Stomach (tissue), 9 donors: Measurements from ENCODE around the gene HS6ST1. TPM values are rescaled to one million over a fixed set of nuclear protein-coding genes. Genes with fewer than 3 reads are reported as not detected.

Experiments
- DNase-seq, 2 donors: peaks; one replicate each; pipeline versions ENCODE4 v3.0.0 to v3.0.0-alpha.2; 2013 to 2019
- H3K27ac ChIP-seq, 5 donors: fragments of 200-600 bp in 4 of 5; sonication (generic) in 4 of 5; one replicate each; pipeline ENCODE4 v1.5.1; 2013 to 2019; ENCODE audit warnings: mild to moderate bottlenecking in 1 of 5, moderate library complexity in 1 of 5
- H3K27me3 ChIP-seq, 3 donors: fragments of 200-600 bp; sonication (generic); one replicate each; pipeline ENCODE4 v1.5.1; 2017 to 2019; ENCODE audit warnings: mixed run types in 1 of 3
- H3K36me3 ChIP-seq, 4 donors: fragments of 200-600 bp; sonication (generic); 1 replicate in 3 of 4; 2 replicates in 1 of 4; pipeline ENCODE4 v1.5.1; 2016 to 2019
- H3K4me1 ChIP-seq, 4 donors: fragments of 200-600 bp; sonication (generic); one replicate each; pipeline ENCODE4 v1.5.1; 2016 to 2019
- H3K4me3 ChIP-seq, 4 donors: fragments of 200-600 bp; sonication (generic) in 3 of 4; one replicate each; pipeline ENCODE4 v1.5.1; 2016 to 2019; ENCODE audit warnings: mild to moderate bottlenecking in 1 of 4
- H3K9me3 ChIP-seq, 4 donors: fragments of 200-600 bp; sonication (generic); one replicate each; pipeline ENCODE4 v1.5.1; 2016 to 2019
- CTCF ChIP-seq, 7 experiments: fragments of 450-650 bp in 4 of 7; fragments of 200-600 bp in 3 of 7; sonication (generic) in 3 of 7; IDR thresholded peaks; one replicate each; pipeline ENCODE4 v1.5.1; 2016 to 2019; ENCODE audit warnings: antibody characterized with exemption in 7 of 7, control low read depth in 2 of 7, mild to moderate bottlenecking in 1 of 7
- EP300 ChIP-seq: sonication (generic); formaldehyde crosslinking; IDR thresholded peaks from one replicate; pipeline ENCODE4 v1.6.1; 2017; ENCODE audit warnings: antibody characterized with exemption
- POLR2A ChIP-seq, 4 donors: fragments of 450-650 bp; IDR thresholded peaks; one replicate each; pipeline ENCODE4 v1.6.1; 2016; ENCODE audit warnings: antibody characterized with exemption in 4 of 4, control low read depth in 2 of 4, mild to moderate bottlenecking in 1 of 4, moderate library complexity in 1 of 4
- POLR2AphosphoS5 ChIP-seq, 3 donors: sonication (generic); formaldehyde crosslinking; IDR thresholded peaks; one replicate each; pipeline ENCODE4 v1.6.1; 2016; ENCODE audit warnings: antibody characterized with exemption in 3 of 3
- WGBS, 5 donors: extraction: QIAGEN DNeasy Blood & Tissue Kit in 3 of 5; methylation state at CpG; one replicate each; pipeline versions ENCODE4 v1.1.5 to v1.1.7; 2013 to 2018; 5-methylcytosine and 5-hydroxymethylcytosine counted together
- intact Hi-C: fragments of 100-400 bp; cut with DNase I; formaldehyde crosslinking; loops from one replicate; pipeline ENCODE4 v1.15.1; 2023; ENCODE audit warnings: low total_unique reads
- polyA plus RNA-seq, 3 donors: library from polyadenylated mRNA; stranded (reverse); fragments of 200-250 nt; gene quantifications; one replicate each; pipeline ENCODE4 v1.2.3, GENCODE V29; 2013
- total RNA-seq, 5 donors: library from RNA; depleted of rRNA; stranded (reverse); fragments of >200 nt; gene quantifications; one replicate each; pipeline versions ENCODE4 v1.1.0 to v1.2.3, GENCODE V29; 2014 to 2016
- donor health status: healthy with polysubstance abuse.
- donor health status: Bipolar disorder and iron deficiency.
- donor health status: healthy.

HS6ST1 gene
- total and polyA plus RNA-seq, 8 donors = 2.9 to 178 (median 12.8) TPM

DNA sequence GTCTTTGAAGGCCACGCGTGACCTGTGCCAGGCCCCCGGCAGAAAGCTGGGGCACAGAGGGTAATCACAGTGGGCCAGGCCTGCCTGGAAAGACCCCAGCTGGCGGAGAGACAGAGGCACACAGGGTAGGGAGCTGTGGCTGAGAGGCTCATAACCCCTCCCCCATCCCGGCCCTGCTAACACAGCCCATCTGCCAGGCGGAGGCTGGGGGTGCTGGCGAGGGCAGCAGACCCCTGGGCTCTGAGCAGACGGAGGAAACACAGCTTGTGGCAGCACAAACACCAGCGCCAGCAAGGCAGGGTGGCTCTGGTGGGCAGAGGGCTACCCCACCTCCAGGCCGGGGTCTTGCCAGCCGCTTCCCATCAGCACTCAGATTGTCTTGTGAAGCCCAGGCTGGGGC is 19.0 kb downstream of the HS6ST1 start:
- H3K27ac ChIP-seq = peak overlapping the region in 2 of 5 donors; percentile 29 to 85
- peaks cover 11 to 52% (median 39%) of the 10 kb centered on the region in 4 donors for H3K4me1 ChIP-seq
- no peak for DNase-seq
- intact Hi-C loops = loop anchor here (10.0 kb wide), 1 partner anchor 125 kb away; no protein-coding TSS in a partner anchor
- no peak overlapping the region for H3K4me3 ChIP-seq
- H3K36me3 ChIP-seq = no peaks in the 10 kb centered on the region
- no peaks in the 10 kb centered on the region for H3K9me3 ChIP-seq
- TF ChIP-seq EP300 = no peak
- no peak for TF ChIP-seq POLR2A (IDR thresholded peaks at IDR 0.05)
- no peak for TF ChIP-seq CTCF (IDR thresholded peaks at IDR 0.05)
- no peak for TF ChIP-seq POLR2AphosphoS5 (IDR thresholded peaks at IDR 0.05)
- WGBS, 5 donors = 87 to 96% (median 93%) methylated on average over 7 to 11 of the region's 11 CpGs
- H3K27me3 ChIP-seq = no peaks in the 10 kb centered on the region

- intact Hi-C loops = no loop called here
- H3K36me3 ChIP-seq = no peaks in the 10 kb centered on the region
- H3K9me3 ChIP-seq = no peaks in the 10 kb centered on the region
- WGBS, 5 donors = 79 to 92% (median 86%) methylated on average over 14 to 16 of the region's 16 CpGs
- H3K27me3 ChIP-seq = no peaks in the 10 kb centered on the region
- DNase-seq = no peak
- no peak overlapping the region for H3K4me3 ChIP-seq
- peak overlapping the region in 2 of 5 donors; percentile 29 to 85 for H3K27ac ChIP-seq
- peaks cover 10 to 48% (median 35%) of the 10 kb centered on the region in 4 donors for H3K4me1 ChIP-seq
- TF ChIP-seq POLR2A (IDR thresholded peaks at IDR 0.05) = no peak
- no peak for TF ChIP-seq EP300
- TF ChIP-seq POLR2AphosphoS5 (IDR thresholded peaks at IDR 0.05) = no peak
- TF ChIP-seq CTCF (IDR thresholded peaks at IDR 0.05) = no peak
Observed at GRCh38 chr2:128298846-128299507, 19.7 kb downstream of the HS6ST1 start.

DNA sequence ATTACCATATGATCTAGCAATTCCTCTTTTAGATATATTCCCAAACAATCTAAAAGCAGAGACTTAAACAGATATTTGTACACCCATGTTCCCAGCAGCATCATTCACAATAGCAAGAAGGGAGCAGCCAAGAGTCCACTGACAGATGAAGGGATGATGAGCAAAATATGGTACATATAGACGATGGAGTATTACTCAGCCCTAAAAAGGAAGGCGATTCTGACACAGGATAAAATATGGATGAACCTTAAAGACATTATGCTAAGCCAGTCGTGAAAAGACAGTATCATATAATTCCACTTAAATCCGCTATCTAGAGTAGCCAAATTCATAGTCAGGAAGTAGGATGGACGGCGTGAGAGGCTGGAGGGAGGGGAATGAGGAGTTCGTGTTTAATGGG is 20.4 kb downstream of the HS6ST1 start:
- Histone ChIP-seq H3K9me3 (no peaks in the 10 kb centered on the region), H3K36me3 (no peaks in the 10 kb centered on the region), H3K27me3 (no peaks in the 10 kb centered on the region), H3K27ac (no peak overlapping the region), H3K4me3 (no peak overlapping the region), H3K4me1 (peaks cover 10 to 50% (median 34%) of the 10 kb centered on the region in 4 donors)
- 94 to 96% (median 94%) methylated on average over 7 of the region's 7 CpGs for WGBS, 5 donors
- no peak for TF ChIP-seq POLR2A (IDR thresholded peaks at IDR 0.05)
- TF ChIP-seq CTCF (IDR thresholded peaks at IDR 0.05) = no peak
- no peak for TF ChIP-seq EP300
- no peak for TF ChIP-seq POLR2AphosphoS5 (IDR thresholded peaks at IDR 0.05)
- intact Hi-C loops = no loop called here
- no peak for DNase-seq

DNA sequence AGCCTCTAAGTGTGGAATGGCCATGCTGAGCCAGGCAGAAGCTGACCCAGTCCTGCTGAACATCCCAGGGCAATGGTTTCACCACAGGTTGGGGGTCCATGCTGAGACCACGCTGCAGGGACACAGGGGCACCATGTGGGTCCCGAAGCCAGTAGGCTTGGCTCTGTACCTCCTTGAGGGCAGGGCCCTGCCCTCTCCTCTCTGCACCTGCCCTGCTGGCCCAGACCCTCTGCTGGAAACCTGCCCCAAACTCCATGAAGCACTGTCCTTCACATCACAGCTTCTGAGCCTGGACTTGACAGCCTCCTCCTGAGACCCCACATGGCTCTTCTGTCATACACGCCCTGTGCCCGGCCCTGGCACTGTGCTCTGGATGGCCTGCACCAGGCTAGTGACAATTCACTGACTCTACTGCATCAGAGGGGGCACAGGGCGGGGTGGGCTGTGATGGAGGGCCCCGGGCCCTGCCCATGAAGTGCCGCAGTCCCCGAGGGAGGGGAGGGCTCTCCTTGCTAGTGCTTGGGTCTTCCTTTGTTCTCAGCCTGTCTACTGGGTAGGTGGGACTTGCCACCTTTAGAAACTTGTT is 24.7 kb downstream of the HS6ST1 start:
- Histone ChIP-seq H3K36me3 (peaks cover 0 to 8% (median 2%) of the 10 kb centered on the region in 4 donors), H3K27me3 (no peaks in the 10 kb centered on the region), H3K27ac (no peak overlapping the region), H3K4me1 (peaks cover 0 to 31% (median 15%) of the 10 kb centered on the region in 4 donors), H3K9me3 (no peaks in the 10 kb centered on the region), H3K4me3 (no peak overlapping the region)
- 84 to 98% (median 91%) methylated on average over 5 to 8 of the region's 8 CpGs; no CpG with 5 or more reads in 1 of the 5 donors for WGBS, 5 donors
- TF ChIP-seq EP300 (no peak), POLR2AphosphoS5 (IDR thresholded peaks at IDR 0.05) (no peak), CTCF (IDR thresholded peaks at IDR 0.05) (no peak), POLR2A (IDR thresholded peaks at IDR 0.05) (no peak)
- intact Hi-C loops = no loop called here
- no peak for DNase-seq
